Limb (tissue), 2 donors: ENCODE data around the gene EED.
"Not testable (repeated sequence)": the region's sequence is repeated elsewhere in the genome, so short reads cannot be mapped to it uniquely, and the experiment has no call there.

Experiments
- DNase-seq, 2 donors: peaks; one replicate each; pipeline ENCODE4 v3.0.0-alpha.2; 2016; ENCODE audit errors: extremely low spot score in 2 of 2

Gene EED

DNA sequence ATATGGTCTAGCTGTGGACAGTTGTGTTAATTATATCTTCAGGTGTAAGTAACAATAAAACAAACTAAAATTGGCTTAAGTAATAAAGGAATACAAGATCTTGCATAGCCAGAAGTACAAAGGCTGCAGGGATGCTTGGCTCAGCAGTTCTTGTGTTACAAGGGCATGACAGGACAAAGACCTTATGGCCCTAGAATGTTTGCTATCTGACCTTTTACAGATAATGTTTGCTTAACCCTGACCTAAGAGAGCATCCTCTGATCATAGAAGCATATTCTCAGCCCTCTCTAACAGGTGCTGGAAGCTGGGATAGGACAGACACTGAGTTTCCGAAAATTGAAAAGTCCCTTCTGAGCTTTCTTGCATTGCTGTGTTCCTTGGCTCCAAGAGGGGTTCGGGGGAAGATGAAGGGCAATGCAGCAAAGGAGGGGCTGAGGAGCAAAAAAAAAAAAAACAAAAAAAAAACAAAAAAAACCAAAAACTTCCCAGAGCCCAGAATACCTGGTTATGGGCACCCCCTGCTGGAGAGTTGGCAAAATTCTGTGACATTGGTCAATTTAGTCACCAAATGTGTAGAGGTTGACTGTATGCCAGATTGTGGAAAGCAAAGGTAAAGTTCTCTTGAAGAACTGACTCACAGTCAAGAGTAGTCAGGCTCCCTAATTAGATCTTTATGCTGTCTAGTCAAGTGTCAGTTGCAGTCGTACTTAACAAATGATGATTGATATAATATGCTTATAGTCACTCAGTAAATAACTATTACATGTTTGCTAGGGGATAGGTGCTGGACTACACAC lies 47.1 kb downstream of the EED start:
- peak; percentile 32 to 61 for DNase-seq

DNA sequence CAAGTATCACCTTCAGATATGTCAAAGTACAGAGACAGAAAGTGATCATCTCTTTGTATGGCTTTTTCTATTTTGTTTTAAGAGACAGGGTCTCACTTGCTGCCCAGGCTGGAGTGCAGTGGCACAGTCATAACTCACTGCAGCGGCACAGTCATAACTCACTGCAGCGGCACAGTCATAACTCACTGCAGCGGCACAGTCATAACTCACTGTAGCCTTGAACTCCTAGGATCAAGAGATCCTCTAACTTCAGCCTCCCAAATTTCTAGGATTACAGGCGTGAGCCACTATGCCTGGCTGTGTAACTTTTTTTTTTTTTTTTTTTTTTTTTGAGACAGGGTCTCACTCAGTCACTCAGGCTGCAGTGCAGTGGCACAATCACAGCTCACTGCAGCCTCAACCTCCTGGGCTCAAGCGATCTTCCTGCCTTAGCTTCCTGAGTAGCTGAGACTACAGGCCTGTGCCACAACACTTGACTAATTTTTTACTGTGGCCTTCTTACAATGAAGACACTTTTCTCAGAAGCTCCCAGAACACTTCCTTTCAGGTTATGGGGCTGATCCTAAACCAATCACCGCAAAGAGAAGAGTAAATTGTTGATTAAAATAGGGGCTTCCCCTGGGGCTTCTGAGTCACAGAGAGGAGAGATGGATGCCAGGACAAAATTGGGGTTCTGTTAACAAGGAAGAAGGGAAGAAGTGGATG lies 48.5 kb downstream of the EED start:
- no peak for DNase-seq

DNA sequence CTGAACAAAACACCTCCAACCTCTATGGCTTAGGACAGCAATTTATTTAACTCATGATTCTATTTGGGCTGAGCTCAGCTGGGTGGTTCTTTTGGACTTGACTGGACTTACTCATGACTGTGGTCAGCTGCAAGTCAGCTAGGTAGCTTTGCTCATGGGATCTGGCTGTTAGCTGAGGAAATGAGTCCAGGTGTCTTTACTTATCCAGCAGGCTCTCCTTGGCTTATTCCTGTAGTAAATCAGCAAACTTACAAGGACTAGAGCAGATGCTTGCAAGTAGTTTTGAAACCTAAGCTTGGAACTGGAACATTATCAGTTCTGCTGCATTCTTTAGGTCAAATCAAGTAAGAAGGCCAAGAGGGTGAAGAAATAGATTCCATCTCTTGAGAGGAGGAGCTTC lies 49.5 kb downstream of the EED start:
- DNase-seq, result no peak

DNA sequence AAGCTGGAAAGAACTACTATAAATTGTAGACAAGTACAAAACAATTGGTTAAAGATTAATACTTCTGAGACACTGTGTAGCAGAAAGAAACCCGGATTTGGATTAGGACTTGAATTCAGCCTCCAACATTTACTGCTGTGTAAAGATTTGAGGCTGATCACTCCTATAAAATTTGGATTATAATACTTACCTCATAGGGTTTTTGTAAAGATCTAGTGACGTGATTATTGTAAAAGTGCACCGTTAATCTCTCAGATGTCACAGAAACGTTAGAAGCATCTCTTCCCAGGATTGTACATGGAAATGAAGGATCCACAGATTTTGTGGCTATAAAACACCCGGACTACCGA lies 57.2 kb downstream of the EED start:
- no peak for DNase-seq

DNA sequence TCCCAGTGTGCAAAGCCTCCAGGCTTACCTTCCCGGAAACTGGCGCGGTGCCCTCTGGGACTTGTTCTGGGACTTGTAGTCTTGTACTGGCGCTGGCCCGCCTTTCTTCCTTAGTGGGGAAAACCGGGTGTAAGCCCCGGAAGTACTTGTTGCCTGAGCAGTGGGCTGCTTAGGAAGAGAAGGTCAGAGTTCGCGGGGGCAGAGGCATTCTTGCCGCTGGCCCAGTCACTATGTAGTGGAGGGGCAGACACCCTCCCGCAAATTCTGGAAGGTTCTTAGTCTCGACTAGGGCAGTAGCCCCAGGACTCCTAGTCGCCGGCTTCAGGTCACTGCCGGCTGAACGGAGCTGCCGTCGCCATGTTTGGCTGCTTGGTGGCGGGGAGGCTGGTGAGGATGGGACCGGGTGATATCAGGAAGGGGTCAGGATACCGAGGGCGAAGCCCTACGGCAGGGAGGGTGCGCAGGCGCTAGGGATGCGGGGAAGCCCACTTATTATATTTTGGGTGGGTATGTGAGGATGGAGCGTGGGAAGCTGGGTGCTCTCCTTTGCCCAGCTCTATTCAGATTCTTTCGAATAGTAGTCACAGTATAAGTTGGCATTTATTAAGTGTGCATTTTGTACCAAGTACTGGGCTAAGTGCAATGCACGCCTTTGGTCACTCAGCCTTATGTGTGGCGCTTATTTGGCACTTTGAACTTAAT lies 57.7 kb downstream of the EED start, which contains the start of gene HIKESHI:
TSS of gene HIKESHI (plus strand) at position 149 of the 702 bp plus-strand sequence. CDS start at position 358, 209 bp downstream.
- peak; percentile 98 for DNase-seq

DNA sequence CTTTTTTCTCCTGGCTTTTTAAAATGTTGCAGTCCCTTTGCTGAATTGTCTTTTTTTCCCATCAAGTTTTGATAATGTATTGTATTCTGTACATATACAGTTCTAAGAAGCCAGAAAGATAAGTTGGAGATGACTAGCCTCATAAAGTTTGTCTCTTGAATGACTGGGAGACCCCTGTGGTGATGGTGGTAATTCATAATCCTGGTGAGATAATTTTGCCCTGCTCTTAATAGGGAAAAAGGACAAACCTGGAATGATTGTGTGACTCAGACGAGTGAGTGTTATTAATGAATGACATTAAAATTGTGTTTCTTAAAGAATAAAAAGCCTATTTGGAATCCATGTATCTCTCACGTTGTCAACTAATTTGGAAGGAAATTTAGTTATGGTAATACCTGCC lies 58.7 kb downstream of the EED start:
- DNase-seq, result no peak

DNA sequence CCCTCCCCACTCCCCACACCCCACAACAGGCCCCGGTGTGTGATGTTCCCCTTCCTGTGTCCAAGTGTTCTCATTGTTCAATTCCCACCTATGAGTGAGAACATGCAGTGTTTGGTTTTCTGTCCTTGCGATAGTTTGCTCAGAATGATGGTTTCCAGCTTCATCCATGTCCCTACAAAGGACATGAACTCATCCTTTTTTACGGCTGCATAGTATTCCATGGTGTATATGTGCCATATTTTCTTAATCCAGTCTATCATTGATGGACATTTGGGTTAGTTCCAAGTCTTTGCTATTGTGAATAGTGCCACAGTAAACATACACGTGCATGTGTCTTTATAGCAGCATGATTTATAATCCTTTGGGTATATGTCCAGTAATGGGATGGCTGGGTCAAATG lies 64.2 kb downstream of the EED start:
- DNase-seq, result not testable (repeated sequence)

DNA sequence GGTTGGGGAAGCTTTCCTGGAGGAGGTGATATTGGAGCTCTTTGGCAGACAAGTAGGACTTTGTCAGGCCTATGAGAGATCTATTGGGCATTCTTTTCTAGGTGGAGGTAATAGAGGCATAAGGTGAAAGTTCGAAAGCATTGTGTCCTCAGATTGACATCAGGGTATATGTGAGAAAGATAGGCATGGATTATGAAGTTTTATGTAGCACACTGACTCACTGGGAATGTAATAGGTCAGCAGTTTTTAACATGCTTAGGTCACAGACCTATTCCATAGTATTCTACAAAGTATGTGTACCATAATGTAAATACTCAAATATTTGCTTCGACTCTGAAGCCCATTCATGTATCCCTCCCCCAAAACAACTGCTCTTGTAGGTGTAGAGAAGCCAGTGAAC lies 69.2 kb downstream of the EED start:
- no peak for DNase-seq

DNA sequence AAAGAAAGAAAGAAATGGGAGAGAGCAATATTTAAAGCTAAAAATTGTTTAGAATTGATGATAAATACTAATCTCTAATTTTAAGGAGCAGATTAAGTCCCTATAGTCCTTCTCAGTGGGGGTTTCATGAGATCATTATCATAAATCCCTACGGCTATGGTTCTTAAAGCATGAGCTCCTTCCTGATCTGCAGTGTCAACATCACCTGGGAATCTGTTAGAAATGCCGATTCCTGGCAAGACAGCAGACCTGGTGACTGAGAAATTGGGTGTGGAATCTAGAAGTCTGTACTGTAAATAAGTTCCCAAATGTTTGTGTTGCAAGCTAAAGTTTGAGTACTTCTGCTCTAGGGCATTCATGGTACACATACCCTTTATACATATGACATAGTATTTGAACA lies 70.1 kb downstream of the EED start:
- DNase-seq, result no peak
